H9 (cell line): Measurements from ENCODE around the gene CDH18. TPM values are rescaled to one million over a fixed set of nuclear protein-coding genes. Genes with fewer than 3 reads are reported as not detected.

Experiments used
- DNase-seq: peaks from one replicate; pipeline ENCODE4 v3.0.0-alpha.2; 2017
- H2AFZ ChIP-seq: one replicate; pipeline ENCODE4 v1.6.1; 2013; ENCODE audit warnings: mild to moderate bottlenecking, low read length, control low read depth, moderate library complexity
- H2AK5ac ChIP-seq: 2 replicates; pipeline ENCODE4 v1.6.1; 2013; ENCODE audit warnings: low read length, control low read depth, mixed read lengths; ENCODE audit not compliant: insufficient read length
- H2BK120ac ChIP-seq: one replicate; pipeline ENCODE4 v1.6.1; 2013; ENCODE audit warnings: low read depth, mild to moderate bottlenecking, low read length, control low read depth, inconsistent platforms; ENCODE audit not compliant: poor library complexity, severe bottlenecking
- H2BK12ac ChIP-seq: 2 replicates; pipeline ENCODE4 v1.6.1; 2013; ENCODE audit warnings: low read length, control low read depth, mixed read lengths, low read depth; ENCODE audit not compliant: insufficient read length
- H2BK15ac ChIP-seq: 2 replicates; pipeline ENCODE4 v1.6.1; 2013; ENCODE audit warnings: low read depth, low read length, control low read depth
- H2BK20ac ChIP-seq: one replicate; pipeline ENCODE4 v1.6.1; 2013; ENCODE audit warnings: low read depth, mild to moderate bottlenecking, low read length, control low read depth, inconsistent platforms; ENCODE audit not compliant: poor library complexity, severe bottlenecking
- H2BK5ac ChIP-seq: 2 replicates; pipeline ENCODE4 v1.6.1; 2013; ENCODE audit warnings: low read length, control low read depth, mixed read lengths; ENCODE audit not compliant: insufficient read length
- H3K14ac ChIP-seq: 2 replicates; pipeline ENCODE4 v1.6.1; 2013; ENCODE audit warnings: low read length, control low read depth; ENCODE audit not compliant: insufficient read depth
- H3K18ac ChIP-seq: 2 replicates; pipeline ENCODE4 v1.6.1; 2013; ENCODE audit warnings: low read depth, mild to moderate bottlenecking, mixed read lengths, low read length, control low read depth; ENCODE audit not compliant: insufficient read length
- H3K23ac ChIP-seq: 2 replicates; pipeline ENCODE4 v1.6.1; 2013; ENCODE audit warnings: low read length, control low read depth, mixed read lengths, low read depth; ENCODE audit not compliant: insufficient read length
- H3K23me2 ChIP-seq: 2 replicates; pipeline ENCODE4 v1.6.1; 2013; ENCODE audit warnings: low read depth, mild to moderate bottlenecking, mixed read lengths, low read length, control low read depth; ENCODE audit not compliant: insufficient read length, poor library complexity, severe bottlenecking
- H3K27ac ChIP-seq: 2 replicates; pipeline ENCODE4 v1.5.1; 2013; ENCODE audit warnings: low read length, control low read depth, mixed read lengths, low read depth; ENCODE audit not compliant: insufficient read length
- H3K27me3 ChIP-seq: 2 replicates; pipeline ENCODE4 v1.6.1; 2013; ENCODE audit warnings: low read length, control low read depth, inconsistent platforms; ENCODE audit not compliant: insufficient read depth
- H3K4ac ChIP-seq: 2 replicates; pipeline ENCODE4 v1.6.1; 2013; ENCODE audit warnings: low read depth, mild to moderate bottlenecking, control low read depth, inconsistent platforms, low read length, moderate library complexity
- H3K4me1 ChIP-seq: 2 replicates; pipeline ENCODE4 v1.6.1; 2013; ENCODE audit warnings: low read length, control low read depth, inconsistent platforms; ENCODE audit not compliant: insufficient read depth
- H3K4me2 ChIP-seq: 2 replicates; pipeline ENCODE4 v1.6.1; 2013; ENCODE audit warnings: low read length, control low read depth, mixed read lengths; ENCODE audit not compliant: insufficient read length, insufficient read depth
- H3K56ac ChIP-seq: 2 replicates; pipeline ENCODE4 v1.6.1; 2013; ENCODE audit warnings: low read depth, mild to moderate bottlenecking, mixed read lengths, low read length, control low read depth; ENCODE audit not compliant: insufficient read length
- H3K79me1 ChIP-seq: 2 replicates; pipeline ENCODE4 v1.6.1; 2013; ENCODE audit warnings: low read depth, mild to moderate bottlenecking, moderate library complexity, low read length, control low read depth, inconsistent platforms; ENCODE audit not compliant: insufficient read depth, poor library complexity, severe bottlenecking
- H3K79me2 ChIP-seq: 2 replicates; pipeline ENCODE4 v1.6.1; 2013; ENCODE audit warnings: low read length, control low read depth, inconsistent platforms; ENCODE audit not compliant: insufficient read depth
- H3K9ac ChIP-seq: 2 replicates; pipeline ENCODE4 v1.6.1; 2013; ENCODE audit warnings: low read length, control low read depth, mixed read lengths; ENCODE audit not compliant: insufficient read length; ENCODE audit errors: extremely low read depth
- H3K9me3 ChIP-seq: one replicate; pipeline ENCODE4 v1.6.1; 2013; ENCODE audit warnings: low read depth, low read length, inconsistent platforms; ENCODE audit not compliant: control insufficient read depth
- H3T11ph ChIP-seq: one replicate; pipeline ENCODE4 v1.6.1; 2013; ENCODE audit warnings: mild to moderate bottlenecking, low read length, control low read depth, inconsistent platforms
- H4K20me1 ChIP-seq: one replicate; pipeline ENCODE4 v1.6.1; 2013; ENCODE audit not compliant: control insufficient read depth, insufficient read length, insufficient read depth
- H4K5ac ChIP-seq: 2 replicates; pipeline ENCODE4 v1.6.1; 2013; ENCODE audit warnings: low read depth, mild to moderate bottlenecking, mixed read lengths, low read length, control low read depth; ENCODE audit not compliant: insufficient read length
- H4K8ac ChIP-seq: replicated peaks from 2 replicates; pipeline ENCODE4 v1.6.1; 2013; ENCODE audit warnings: low read length, control low read depth, mixed read lengths, low read depth; ENCODE audit not compliant: insufficient read length
- H4K91ac ChIP-seq: 2 replicates; pipeline ENCODE4 v1.6.1; 2013; ENCODE audit warnings: low read depth, mild to moderate bottlenecking, moderate library complexity, mixed read lengths, low read length, control low read depth; ENCODE audit not compliant: insufficient read length
- H3K27ac Mint-ChIP-seq, 3 experiments: 2 replicates in 2 of 3; 3 replicates in 1 of 3; pipeline ENCODE4 v1.8.0; 2020 to 2021; ENCODE audit warnings: mixed read lengths in 3 of 3, mild to moderate bottlenecking in 1 of 3, moderate library complexity in 1 of 3
- H3K27me3 Mint-ChIP-seq: 2 replicates; pipeline ENCODE4 v1.8.0; 2021; ENCODE audit warnings: low read depth, mild to moderate bottlenecking, moderate library complexity, mixed read lengths
- H3K36me3 Mint-ChIP-seq, 3 experiments: 2 replicates in 2 of 3; 3 replicates in 1 of 3; pipeline ENCODE4 v1.8.0; 2020 to 2021; ENCODE audit warnings: low read depth in 3 of 3, mixed read lengths in 3 of 3; ENCODE audit not compliant: insufficient read depth in 1 of 3
- H3K4me1 Mint-ChIP-seq, 2 experiments: 2 replicates each; pipeline ENCODE4 v1.8.0; 2020; ENCODE audit warnings: mixed read lengths in 2 of 2
- H3K4me3 Mint-ChIP-seq, 2 experiments: 2 replicates in 1 of 2; 3 replicates in 1 of 2; pipeline ENCODE4 v1.8.0; 2020 to 2021; ENCODE audit warnings: mild to moderate bottlenecking in 2 of 2, mixed read lengths in 2 of 2, moderate library complexity in 1 of 2
- H3K9me3 Mint-ChIP-seq, 2 experiments: 2 replicates in 1 of 2; 3 replicates in 1 of 2; pipeline ENCODE4 v1.8.0; 2020; ENCODE audit warnings: mild to moderate bottlenecking in 2 of 2, mixed read lengths in 2 of 2, moderate library complexity in 1 of 2
- CTCF ChIP-seq: fragments of 200-600 bp; sonication (generic); conservative IDR thresholded peaks from 3 replicates; pipeline ENCODE4 v1.8.0; 2021; ENCODE audit warnings: antibody characterized with exemption, mild to moderate bottlenecking
- WGBS: extraction: QIAGEN DNeasy Blood & Tissue Kit; methylation state at CpG from one replicate; pipeline ENCODE4 v1.1.7; 2013; ENCODE audit warnings: missing lambda C conversion rate, low lambda C conversion rate, mixed read lengths; ENCODE audit not compliant: insufficient read length; ENCODE audit errors: extremely low coverage; 5-methylcytosine and 5-hydroxymethylcytosine counted together
- total RNA-seq: library from RNA; stranded (reverse); gene quantifications from 2 replicates; pipeline ENCODE4 v1.2.1, GENCODE V29; 2021

The CDH18 gene
- total RNA-seq, 1 experiment from 2014 or later, result not detected

GRCh38 chr5:19790829-19791466, 197.1 kb downstream of the CDH18 start:
- Mint-ChIP-seq H3K4me3 (no peak overlapping the region), H3K27me3 (no peaks in the 10 kb centered on the region), H3K36me3 (no peaks in the 10 kb centered on the region), H3K27ac (no peak overlapping the region), H3K4me1 (peaks cover 0 to 2% of the 10 kb centered on the region in 2 experiments; a peak in 1 of 4 replicates), H3K9me3 (no peaks in the 10 kb centered on the region)
- Histone ChIP-seq H3K27ac (no peak overlapping the region), H3K9me3 (no peaks in the 10 kb centered on the region), H2BK15ac (no peak overlapping the region), H3K79me2 (no peaks in the 10 kb centered on the region), H2BK20ac (no peak overlapping the region), H4K8ac (no peak overlapping the region), H2BK12ac (no peak overlapping the region), H2BK5ac (no peak overlapping the region), H3T11ph (no peak overlapping the region), H2AFZ (no peak overlapping the region), H4K20me1 (no peaks in the 10 kb centered on the region), H3K79me1 (no peaks in the 10 kb centered on the region), H3K27me3 (no peaks in the 10 kb centered on the region), H3K23ac (no peak overlapping the region), H2BK120ac (no peak overlapping the region), H3K23me2 (no peaks in the 10 kb centered on the region), H3K18ac (no peak overlapping the region), H3K9ac (no peak overlapping the region), H3K4me1 (no peaks in the 10 kb centered on the region), H3K56ac (no peak overlapping the region), H3K4ac (no peak overlapping the region), H3K14ac (no peak overlapping the region), H4K5ac (no peak overlapping the region), H3K4me2 (no peak overlapping the region), H2AK5ac (no peak overlapping the region), H4K91ac (no peak overlapping the region)
- TF ChIP-seq CTCF, result no peak
- WGBS, result no CpG with 5 or more reads among the region's 5 CpGs
- no peak for DNase-seq
